A549 treated with ZK216348 at 1 μM for 4 hours (cell line): ENCODE data around the gene PCP2. TPM values are rescaled to one million over a fixed set of nuclear protein-coding genes. Genes with fewer than 3 reads are reported as not detected.

Experiments used
- total RNA-seq: library from RNA; stranded (reverse); fragments of 200-300 nt; extraction: Qiagen RNA extraction; gene quantifications from 5 replicates; pipeline ENCODE4 v1.2.3, GENCODE V29; 2022; ENCODE audit warnings: low read depth

PCP2 gene
- total RNA-seq, result not detected in 5 replicates

DNA sequence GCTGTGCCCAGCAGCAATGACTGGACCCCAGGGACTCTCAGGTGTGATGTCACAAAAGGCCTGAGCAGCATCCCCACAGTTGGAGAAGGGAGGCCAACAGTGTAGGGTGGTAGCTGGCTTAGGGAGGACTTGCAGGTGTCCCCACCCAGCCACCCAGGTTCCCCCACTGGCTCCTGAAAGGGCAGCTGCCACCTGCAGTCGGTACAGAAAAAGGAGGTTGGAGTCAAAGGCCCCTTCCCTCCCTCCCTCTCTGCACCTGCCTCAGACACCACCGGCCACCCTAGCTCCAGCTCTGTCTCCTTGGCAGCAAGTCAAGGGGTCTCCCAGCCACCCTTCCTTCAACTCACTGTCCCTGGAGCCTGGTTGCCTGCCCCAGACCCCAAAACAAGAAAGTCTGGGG lies at the start of gene PCP2:
Gene PCP2 (minus strand): TSS at position 22 of the 400 bp plus-strand sequence. CDS start 262 bp downstream, outside the sequence.

GRCh38 chr19:7680606-7681339 lies 47.3 kb upstream of the PCP2 start, which contains the start of gene TRAPPC5:
Gene TRAPPC5, plus strand, starts transcription at chr19:7680833. Its CDS starts 1,421 bp downstream, at chr19:7682254.

GRCh38 chr19:7676854-7677253 lies 43.3 kb upstream of the PCP2 start, which contains the start of gene MCEMP1:
Gene MCEMP1, plus strand, starts transcription at chr19:7677090. Its CDS starts 31 bp downstream, at chr19:7677121.

DNA sequence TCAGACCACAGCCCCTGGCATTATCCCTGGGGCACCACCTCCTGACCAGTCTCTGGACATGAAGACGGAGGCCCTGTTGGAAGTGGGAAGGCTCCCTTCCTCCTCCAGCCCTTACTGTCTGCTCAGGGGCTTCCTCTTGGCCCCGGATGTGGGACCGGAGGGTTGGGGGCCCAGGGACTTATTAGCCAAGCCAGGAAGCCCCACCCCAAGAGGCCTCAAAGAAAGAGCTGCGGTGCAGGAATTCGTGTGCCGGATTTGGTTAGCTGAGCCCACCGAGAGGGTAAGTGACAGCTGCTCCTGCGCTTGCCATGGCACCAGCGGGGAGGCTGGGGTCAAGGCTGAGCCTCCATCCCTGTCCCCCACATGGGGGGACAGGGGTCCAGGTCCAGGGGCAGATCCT lies 35.3 kb upstream of the PCP2 start, which contains the start of gene RETN:
Gene RETN (plus strand): TSS at position 208 of the 400 bp plus-strand sequence. CDS start 278 bp downstream, outside the sequence.

GRCh38 chr19:7636691-7637373 lies 3.3 kb upstream of the PCP2 start, which contains the start of gene STXBP2:
Gene STXBP2, plus strand, starts transcription at chr19:7637110. Its CDS starts 40 bp downstream, at chr19:7637150.

DNA sequence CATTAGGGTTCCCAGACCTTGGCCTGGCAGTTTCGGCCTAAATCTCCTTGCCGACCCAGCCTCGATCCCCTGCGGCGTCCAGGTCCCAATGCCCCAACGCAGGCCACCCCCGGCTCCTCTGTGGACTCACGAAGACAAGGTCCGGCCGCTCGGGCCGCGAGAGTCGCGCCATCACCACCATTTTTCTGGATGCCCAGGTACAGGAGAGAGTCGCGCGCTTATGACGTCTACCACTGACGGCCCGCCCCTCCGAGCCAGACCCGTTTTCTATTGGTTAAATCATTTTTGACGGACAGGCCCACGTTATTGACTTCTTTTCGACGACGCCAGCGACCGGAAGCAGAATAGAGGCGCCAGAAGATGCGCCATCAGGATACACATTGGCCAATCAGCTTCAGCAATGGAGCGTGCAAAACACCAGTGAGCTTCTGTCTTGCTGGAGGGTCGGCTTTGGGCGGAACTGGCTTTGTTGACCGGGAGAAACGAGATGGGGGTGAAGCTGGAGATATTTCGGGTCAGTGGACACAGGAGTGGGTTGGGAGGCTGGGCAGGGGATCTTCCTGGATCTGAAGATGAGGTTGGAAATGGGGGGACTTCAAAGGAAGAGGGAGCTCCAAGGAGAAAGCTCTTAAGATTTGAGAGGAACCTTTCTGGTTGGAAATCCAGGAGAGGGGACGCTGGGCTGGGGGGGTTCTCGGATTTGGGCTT lies 4.0 kb downstream of the PCP2 start, which contains the start of the genes PET100 and XAB2:
Gene PET100 (plus strand): TSS at position 447 of the 708 bp plus-strand sequence. CDS start 41 bp downstream, at position 488.
Gene XAB2 (minus strand): TSS at position 199 of the 708 bp plus-strand sequence. CDS start 18 bp downstream, at position 181.

DNA sequence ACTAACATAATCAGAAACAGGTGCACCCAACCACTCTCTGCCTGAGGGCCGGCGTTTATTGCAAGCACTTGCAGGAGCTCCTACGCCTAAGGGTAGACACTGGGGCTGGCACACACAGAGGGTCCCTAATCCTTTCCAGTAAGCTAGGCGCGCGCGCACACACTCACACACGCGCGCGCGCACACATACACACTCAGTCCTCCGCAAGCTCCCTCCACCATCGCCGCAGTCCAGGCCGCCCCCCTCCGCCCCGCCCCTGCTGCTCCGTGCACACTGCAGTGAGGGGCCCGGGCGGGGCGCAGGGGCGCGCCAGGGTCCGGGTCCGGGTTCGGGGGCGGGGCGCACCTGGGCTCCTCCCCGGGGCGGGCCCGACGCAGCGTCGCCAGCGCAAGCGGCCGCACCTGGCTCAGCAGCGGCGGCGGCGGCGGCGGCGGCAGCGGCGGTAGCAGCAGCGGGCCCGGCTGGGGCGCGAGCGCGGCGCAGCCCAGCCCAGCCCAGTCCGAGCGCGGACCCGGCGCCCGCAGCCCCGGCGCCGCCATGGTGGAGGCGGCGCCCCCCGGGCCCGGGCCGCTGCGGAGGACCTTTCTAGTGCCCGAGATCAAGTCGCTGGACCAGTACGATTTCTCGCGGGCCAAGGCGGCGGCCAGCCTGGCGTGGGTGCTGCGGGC lies 37.9 kb downstream of the PCP2 start, which contains the start of gene CAMSAP3:
Gene CAMSAP3 (plus strand): TSS at position 398 of the 668 bp plus-strand sequence. CDS start 140 bp downstream, at position 538.

Other genes with a start within 250 kb of the PCP2 start
- gene PEX11G, start 144.7 kb downstream of the PCP2 start, total RNA-seq, result 1.6 to 2.7 TPM (median 2.1 TPM) in 5 replicates
- gene ZNF358, start 117.6 kb downstream of the PCP2 start, total RNA-seq, result 10.7 to 21.1 TPM (median 17.4 TPM) in 5 replicates
- gene MCOLN1, start 111.1 kb downstream of the PCP2 start, total RNA-seq, result 6.6 to 14.2 TPM (median 13.6 TPM) in 5 replicates
- gene PNPLA6, start 98.0 kb downstream of the PCP2 start, total RNA-seq, result 20.6 to 42.1 TPM (median 36.0 TPM) in 5 replicates
- gene CAMSAP3, start 37.9 kb downstream of the PCP2 start, total RNA-seq, result 2.4 to 6.9 TPM (median 4.3 TPM) in 5 replicates
- 15.8 to 27.9 TPM (median 26.8 TPM) in 5 replicates for gene XAB2, start 4.2 kb downstream of the PCP2 start, total RNA-seq
- 43.5 to 95.4 TPM (median 54.5 TPM) in 5 replicates for gene PET100, start 3.9 kb downstream of the PCP2 start, total RNA-seq
- gene STXBP2, start 3.4 kb upstream of the PCP2 start, total RNA-seq, result 26.8 to 46.6 TPM (median 39.2 TPM) in 5 replicates
- gene RETN, start 35.3 kb upstream of the PCP2 start, total RNA-seq, result not detected in 5 replicates
- not detected in 5 replicates for gene MCEMP1, start 43.4 kb upstream of the PCP2 start, total RNA-seq
- 43.1 to 110 TPM (median 100 TPM) in 5 replicates for gene TRAPPC5, start 47.1 kb upstream of the PCP2 start, total RNA-seq
- gene FCER2, start 68.4 kb upstream of the PCP2 start, total RNA-seq, result not detected in 5 replicates
- not detected in 5 replicates for gene CLEC4G, start 98.4 kb upstream of the PCP2 start, total RNA-seq
- gene CD209, start 113.8 kb upstream of the PCP2 start, total RNA-seq, result not detected in 5 replicates
- not detected in 5 replicates for gene CLEC4M, start 129.5 kb upstream of the PCP2 start, total RNA-seq
- gene EVI5L, start 196.5 kb upstream of the PCP2 start, total RNA-seq, result 1.0 to 2.1 TPM (median 2.0 TPM) in 5 replicates
- 0.17 to 0.59 TPM (median 0.28 TPM) in 5 replicates for gene PRR36, start 240.7 kb upstream of the PCP2 start, total RNA-seq